Endothelial cell of umbilical vein (primary cell): Measurements from ENCODE around the gene MIB2. TPM values are rescaled to one million over a fixed set of nuclear protein-coding genes. Genes with fewer than 3 reads are reported as not detected.

Experiments
- BruUV-seq: library from RNA; stranded (reverse); fragments of 400-500 nt; replicated peaks from 2 replicates; lab custom pipeline; 2021; lab: Mats Ljungman, UMichigan
- CTCF ChIA-PET: fragments of 300-600, 350-600 bp; sonication (Branson Sonifier 250); formaldehyde crosslinking; loops from one replicate; lab custom pipeline; 2021; ENCODE audit warnings: antibody characterized with exemption, inconsistent platforms; lab: Charles Lee
- POLR2A ChIA-PET: fragments of 300-600, 350-600 bp; sonication (Branson Sonifier 250); formaldehyde crosslinking; loops from one replicate; lab custom pipeline; 2021; ENCODE audit warnings: antibody characterized with exemption, inconsistent platforms; lab: Charles Lee
- DNase-seq: peaks from one replicate; pipeline ENCODE4 v3.0.0-alpha.2; 2011; ENCODE audit warnings: low read depth, low spot score
- FAIRE-seq: peaks from 2 replicates; lab custom pipeline; 2011; peaks lifted over from hg19 to GRCh38; lab: Jason Lieb, UNC
- H2AFZ ChIP-seq: 2 replicates; pipeline ENCODE4 v1.6.0; 2012; ENCODE audit warnings: low read depth, low read length, control low read depth, inconsistent platforms
- H3K27ac ChIP-seq: 2 replicates; pipeline ENCODE4 v1.5.1; 2011; ENCODE audit warnings: low read depth, mild to moderate bottlenecking, control low read depth, low read length, moderate library complexity; ENCODE audit not compliant: insufficient read depth
- H3K27me3 ChIP-seq, 2 experiments: 2 replicates each; pipeline versions ENCODE4 v1.6.0 to v1.6.1; 2011; ENCODE audit warnings: low read length in 2 of 2, mixed read lengths in 1 of 2; ENCODE audit not compliant: control insufficient read depth in 2 of 2, insufficient read depth in 2 of 2
- H3K36me3 ChIP-seq, 2 experiments: 2 replicates in 1 of 2; 3 replicates in 1 of 2; pipeline ENCODE4 v1.5.1; 2011; ENCODE audit warnings: low read length in 2 of 2, mild to moderate bottlenecking in 1 of 2, moderate library complexity in 1 of 2; ENCODE audit not compliant: control insufficient read depth in 2 of 2, insufficient read depth in 2 of 2; ENCODE audit errors: extremely low read depth in 1 of 2
- H3K4me1 ChIP-seq: 3 replicates; pipeline ENCODE4 v1.5.1; 2011; ENCODE audit warnings: mild to moderate bottlenecking, low read length; ENCODE audit not compliant: control insufficient read depth, insufficient read depth; ENCODE audit errors: extremely low read depth
- H3K4me2 ChIP-seq: 2 replicates; pipeline ENCODE4 v1.6.1; 2011; ENCODE audit warnings: low read length, control low read depth, mixed read lengths; ENCODE audit not compliant: insufficient read depth
- H3K4me3 ChIP-seq, 3 experiments: fragments of 200-600 bp in 1 of 3; sonication (generic), shearing (Covaris generic) in 1 of 3; replicated peaks in 1 of 3; 2 replicates each; pipeline ENCODE4 v1.5.1; 2011 to 2016; ENCODE audit warnings: control low read depth in 3 of 3, low read length in 3 of 3, mild to moderate bottlenecking in 2 of 3, inconsistent platforms in 1 of 3, low read depth in 1 of 3, moderate library complexity in 1 of 3; ENCODE audit not compliant: insufficient read depth in 1 of 3
- H3K79me2 ChIP-seq: 2 replicates; pipeline ENCODE4 v1.6.0; 2012; ENCODE audit warnings: low read length, inconsistent platforms; ENCODE audit not compliant: control insufficient read depth, insufficient read depth
- H3K9ac ChIP-seq: replicated peaks from 2 replicates; pipeline ENCODE3; 2011; ENCODE audit warnings: low read length, control low read depth; ENCODE audit not compliant: insufficient read depth; ENCODE audit errors: extremely low read depth
- H3K9me1 ChIP-seq: replicated peaks from 3 replicates; pipeline ENCODE4 v1.6.0; 2011; ENCODE audit warnings: mild to moderate bottlenecking, low read length; ENCODE audit not compliant: control insufficient read depth, insufficient read depth; ENCODE audit errors: extremely low read depth
- H3K9me3 ChIP-seq: replicated peaks from 2 replicates; pipeline ENCODE4 v1.5.1; 2012; ENCODE audit warnings: low read length, inconsistent platforms; ENCODE audit not compliant: control insufficient read depth, insufficient read depth
- H4K20me1 ChIP-seq: replicated peaks from 2 replicates; pipeline ENCODE3; 2011; ENCODE audit warnings: mild to moderate bottlenecking, low read length; ENCODE audit not compliant: control insufficient read depth, insufficient read depth; ENCODE audit errors: extremely low read depth
- EZH2 ChIP-seq: IDR thresholded peaks from 2 replicates; pipeline ENCODE4 v1.6.1; 2012; ENCODE audit warnings: borderline replicate concordance, low read depth, mild to moderate bottlenecking, moderate library complexity, low read length, inconsistent platforms; ENCODE audit not compliant: severe bottlenecking
- FOS ChIP-seq: IDR thresholded peaks from 2 replicates; pipeline ENCODE4 v1.6.1; 2011; ENCODE audit warnings: mild to moderate bottlenecking, low read length, moderate library complexity, borderline replicate concordance; ENCODE audit not compliant: insufficient read depth
- GATA2 ChIP-seq: IDR thresholded peaks from 2 replicates; pipeline ENCODE4 v1.7.0; 2011; ENCODE audit warnings: low read depth, mild to moderate bottlenecking, moderate library complexity, mixed read lengths, low read length; ENCODE audit not compliant: insufficient read length, insufficient read depth
- JUN ChIP-seq: IDR thresholded peaks from 2 replicates; pipeline ENCODE4 v1.6.1; 2011; ENCODE audit warnings: borderline replicate concordance, low read depth; ENCODE audit not compliant: insufficient read length, insufficient read depth
- MYC ChIP-seq: IDR thresholded peaks from one replicate; pipeline ENCODE4 v1.6.1; 2011; ENCODE audit warnings: mild to moderate bottlenecking, low read depth, low read length
- POLR2AphosphoS5 ChIP-seq: IDR thresholded peaks from 2 replicates; pipeline ENCODE4 v1.6.1; 2012; ENCODE audit warnings: low read depth, mild to moderate bottlenecking, control low read depth, low read length, moderate library complexity; ENCODE audit not compliant: insufficient read depth
- dilution Hi-C: fragments of 300-500 bp; cut with MboI; formaldehyde crosslinking; loops from one replicate; pipeline ENCODE4 v1.15.0; 2019; ENCODE audit warnings: low sequenced_read_pairs; ENCODE audit not compliant: extremely low pct_ligation_motif_present
- intact Hi-C: fragments of 100-400 bp; cut with micrococcal nuclease; formaldehyde crosslinking; loops from one replicate; pipeline ENCODE4 v1.10.0; 2022
- polyA plus RNA-seq, 4 experiments: library from polyadenylated mRNA; depleted of rRNA in 3 of 4; stranded (reverse) in 3 of 4; unstranded in 1 of 4; fragments of >200 nt; gene quantifications; 2 replicates each; pipeline versions ENCODE4 v1.2.1 to v1.2.3, GENCODE V29; 2011 to 2012; ENCODE audit warnings: missing spikeins in 1 of 4
- total RNA-seq: library from RNA; stranded (reverse); gene quantifications from 2 replicates; pipeline ENCODE4 v1.2.3, GENCODE V29; 2021
- TF ChIP-seq, protein P1 (sequence below): IDR thresholded peaks from 2 replicates; pipeline ENCODE4 v1.6.1; 2011; ENCODE audit not compliant: insufficient read depth, insufficient read length

The MIB2 gene
- total and polyA plus RNA-seq, 2 donors (not counting 3 experiments of a cell fraction or from before 2014, with no cell fraction given), result 25.9 to 45.0 TPM

DNA sequence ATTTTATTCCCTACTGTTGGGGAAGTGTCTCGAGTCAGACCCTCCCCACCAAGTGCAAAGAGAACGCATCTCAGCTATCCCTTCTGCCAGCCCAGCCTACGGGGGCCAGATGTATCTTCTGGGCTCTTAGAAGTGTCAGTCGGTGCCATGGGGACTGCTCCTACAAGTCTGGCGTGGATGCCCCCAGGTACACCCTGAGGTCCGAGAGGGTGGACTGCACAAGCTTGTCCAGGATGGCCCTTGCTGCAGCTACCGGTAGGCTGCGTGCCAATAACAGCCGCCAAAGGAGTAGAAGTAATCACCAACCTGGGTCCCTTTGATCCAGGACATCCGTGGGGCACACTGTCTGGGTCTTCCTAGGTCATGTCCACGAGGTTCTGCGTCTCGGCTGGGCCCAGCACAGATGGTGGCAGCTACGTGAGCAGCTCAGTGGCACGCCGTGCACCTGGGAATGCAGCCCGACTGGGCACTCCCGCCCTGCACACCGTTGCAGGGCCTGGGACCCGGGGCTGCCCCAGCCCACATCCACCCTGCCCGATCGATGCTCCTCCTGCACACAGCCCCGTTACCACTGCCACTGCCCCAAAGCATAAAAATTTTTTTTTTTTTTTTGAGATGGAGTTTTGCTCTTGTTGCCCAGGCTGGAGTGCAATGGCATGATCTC is 31.8 kb upstream of the MIB2 start:
- no peak for DNase-seq
- no peaks in the 10 kb centered on the region for H3K79me2 ChIP-seq
- no peak overlapping the region for H2AFZ ChIP-seq
- intact Hi-C loops, result no loop called here
- no peaks in the 10 kb centered on the region for H3K9me3 ChIP-seq
- dilution Hi-C loops, result no loop called here
- H3K9ac ChIP-seq, result no peak overlapping the region
- H3K4me2 ChIP-seq, result no peak overlapping the region
- ChIA-PET POLR2A (no interaction called here), CTCF (no interaction called here)
- H3K27ac ChIP-seq, result no peak overlapping the region
- BruUV-seq, result no TSS peak
- no peaks in the 10 kb centered on the region for H4K20me1 ChIP-seq
- TF ChIP-seq MYC (no peak), FOS (no peak)
- FAIRE-seq, result no peak
- no peaks in the 10 kb centered on the region for H3K4me1 ChIP-seq
- no peaks in the 10 kb centered on the region for H3K9me1 ChIP-seq
- no peak overlapping the region for H3K4me3 ChIP-seq
- peaks cover 4 to 8% of the 10 kb centered on the region in 2 experiments for H3K27me3 ChIP-seq
- no peaks in the 10 kb centered on the region for H3K36me3 ChIP-seq

DNA sequence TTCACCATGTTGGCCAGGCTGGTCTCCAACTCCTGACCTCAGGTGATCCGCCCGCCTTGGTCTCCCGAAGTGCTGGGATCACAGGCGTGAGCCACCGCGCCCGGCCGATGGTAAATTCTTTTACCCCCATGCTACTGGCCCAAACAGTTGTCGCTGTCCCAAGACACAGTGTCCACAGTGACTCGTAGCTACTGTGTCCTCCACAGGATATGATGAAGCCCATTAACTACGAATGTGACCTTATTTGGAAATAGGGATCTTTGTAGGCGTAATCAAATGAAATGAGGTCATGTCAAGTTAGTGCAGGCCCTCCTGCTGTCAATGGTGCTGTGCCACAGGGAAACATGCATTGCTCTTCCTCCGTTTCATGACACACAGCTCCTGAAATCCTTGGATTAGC is 23.8 kb upstream of the MIB2 start:
- dilution Hi-C loops, result no loop called here
- Histone ChIP-seq H3K27ac (no peak overlapping the region), H3K9me1 (no peaks in the 10 kb centered on the region), H3K4me3 (no peak overlapping the region), H3K9me3 (no peaks in the 10 kb centered on the region), H3K4me1 (no peaks in the 10 kb centered on the region), H4K20me1 (no peaks in the 10 kb centered on the region), H3K36me3 (no peaks in the 10 kb centered on the region), H3K27me3 (peaks cover 5% of the 10 kb centered on the region in 2 experiments), H3K79me2 (no peaks in the 10 kb centered on the region), H2AFZ (no peak overlapping the region), H3K9ac (no peak overlapping the region), H3K4me2 (no peak overlapping the region)
- no peak for FAIRE-seq
- intact Hi-C loops, result no loop called here
- BruUV-seq, result no TSS peak
- no peak for TF ChIP-seq GATA2
- TF ChIP-seq POLR2AphosphoS5, result no peak
- TF ChIP-seq, protein P1, sequence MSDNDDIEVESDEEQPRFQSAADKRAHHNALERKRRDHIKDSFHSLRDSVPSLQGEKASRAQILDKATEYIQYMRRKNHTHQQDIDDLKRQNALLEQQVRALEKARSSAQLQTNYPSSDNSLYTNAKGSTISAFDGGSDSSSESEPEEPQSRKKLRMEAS, result no peak
- no peak for TF ChIP-seq EZH2
- TF ChIP-seq MYC, result no peak
- no peak for TF ChIP-seq JUN
- ChIA-PET CTCF (no interaction called here), POLR2A (no interaction called here)
- no peak for DNase-seq
